HG02884 (cell line): Measurements from ENCODE around the gene PLCB4.

Experiments
- ATAC-seq: cut with Tn5 transposase; IDR thresholded peaks from one replicate; pipeline ENCODE4 v1.9.1; 2021; ENCODE audit warnings: mild to moderate bottlenecking, moderate library complexity; ENCODE audit not compliant: unreplicated experiment

The PLCB4 gene

DNA sequence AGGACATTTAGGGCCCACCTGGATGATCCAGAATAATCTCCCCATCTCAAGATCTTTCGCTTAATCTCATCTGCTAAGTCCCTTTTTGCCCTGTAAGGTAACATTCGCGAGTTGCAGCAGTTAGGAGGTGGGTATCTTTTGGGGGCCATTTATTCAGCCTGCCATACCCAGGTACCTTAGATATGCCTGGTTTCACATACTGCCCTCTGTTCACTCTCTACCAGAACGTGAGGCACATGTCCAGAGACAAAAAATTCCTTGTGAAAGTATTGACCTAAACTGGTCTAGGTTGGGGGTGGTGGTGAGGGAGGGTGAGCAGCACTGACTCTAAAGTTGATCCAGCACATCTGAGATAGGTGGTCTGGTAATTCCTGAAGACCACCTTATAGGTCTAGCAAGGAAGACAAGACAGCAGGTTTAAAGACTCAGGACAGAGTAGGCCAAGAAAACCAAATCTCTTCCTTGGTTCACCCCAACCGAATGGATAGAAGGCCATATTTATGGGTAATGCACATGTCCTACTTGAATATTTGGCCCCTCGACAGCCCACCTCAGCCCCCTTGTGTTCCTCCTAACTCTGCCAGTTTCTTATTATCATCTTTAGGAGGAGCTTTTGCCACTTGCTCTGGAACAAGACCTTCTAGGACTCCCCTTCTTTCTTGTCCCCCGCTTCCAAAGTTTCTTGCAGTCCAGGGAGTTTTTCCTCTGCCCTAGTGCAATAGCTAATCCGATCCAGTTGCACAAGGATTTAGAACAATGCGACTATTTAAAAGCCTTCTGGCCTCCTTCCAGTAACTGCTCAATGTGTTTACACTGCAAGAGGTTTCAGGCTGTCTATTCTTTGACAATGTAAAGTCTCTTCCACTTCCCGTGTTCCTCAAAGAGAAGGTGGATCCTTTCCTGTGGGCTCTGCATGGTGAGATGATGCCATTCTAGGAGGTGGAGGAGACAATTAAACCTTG is 232.5 kb downstream of the PLCB4 start:
- ATAC-seq = no peak

DNA sequence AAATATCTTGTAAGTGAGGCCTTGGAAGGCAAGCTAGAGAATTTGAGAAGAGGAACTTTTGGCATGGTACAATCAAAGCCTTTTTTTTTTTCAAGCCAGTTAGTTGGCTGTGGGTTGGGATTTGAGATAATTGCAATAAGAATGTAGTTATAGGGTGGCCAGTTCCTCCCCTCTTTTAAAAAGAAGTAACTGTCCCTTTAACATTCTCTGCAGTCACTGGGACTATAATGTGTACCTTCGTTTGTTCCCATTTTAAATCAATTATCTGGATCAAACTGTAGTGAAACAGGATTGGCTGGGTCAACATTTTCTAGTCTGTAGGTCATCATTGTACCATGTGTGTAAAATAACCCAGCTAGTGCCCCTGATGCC is 233.2 kb downstream of the PLCB4 start:
- ATAC-seq = no peak

DNA sequence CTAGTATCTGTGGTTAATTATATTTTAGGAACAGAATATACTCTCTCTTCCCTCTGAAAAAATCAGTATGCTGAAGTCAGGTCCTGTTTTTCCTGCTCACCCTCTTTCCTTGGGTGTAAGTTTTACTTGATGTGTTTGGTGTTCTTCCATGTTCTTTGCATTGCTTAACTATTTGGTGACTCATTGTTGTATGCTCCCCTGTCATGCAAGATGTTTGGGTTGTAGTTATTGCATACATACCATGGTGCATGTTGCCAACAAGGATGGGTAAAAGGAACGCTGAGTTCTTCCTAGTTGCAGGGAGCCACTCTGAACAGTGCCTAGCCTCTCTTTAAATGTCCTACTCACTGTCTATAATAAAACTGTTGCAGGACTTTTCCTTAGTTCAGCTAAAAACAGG is 237.6 kb downstream of the PLCB4 start:
- ATAC-seq = no peak

GRCh38 chr20:9308056-9308455 is 239.2 kb downstream of the PLCB4 start:
- no peak for ATAC-seq

- no peak for ATAC-seq
These were observed 242.2 kb downstream of the PLCB4 start for GRCh38 chr20:9311132-9311531.

GRCh38 chr20:9319687-9320384 is 250.9 kb downstream of the PLCB4 start:
- no peak for ATAC-seq

GRCh38 chr20:9321007-9321406 is 252.1 kb downstream of the PLCB4 start:
- no peak for ATAC-seq

- ATAC-seq = no peak
These were observed 253.8 kb downstream of the PLCB4 start for GRCh38 chr20:9322661-9323060.

GRCh38 chr20:9323622-9324021 is 254.7 kb downstream of the PLCB4 start:
- no peak for ATAC-seq

DNA sequence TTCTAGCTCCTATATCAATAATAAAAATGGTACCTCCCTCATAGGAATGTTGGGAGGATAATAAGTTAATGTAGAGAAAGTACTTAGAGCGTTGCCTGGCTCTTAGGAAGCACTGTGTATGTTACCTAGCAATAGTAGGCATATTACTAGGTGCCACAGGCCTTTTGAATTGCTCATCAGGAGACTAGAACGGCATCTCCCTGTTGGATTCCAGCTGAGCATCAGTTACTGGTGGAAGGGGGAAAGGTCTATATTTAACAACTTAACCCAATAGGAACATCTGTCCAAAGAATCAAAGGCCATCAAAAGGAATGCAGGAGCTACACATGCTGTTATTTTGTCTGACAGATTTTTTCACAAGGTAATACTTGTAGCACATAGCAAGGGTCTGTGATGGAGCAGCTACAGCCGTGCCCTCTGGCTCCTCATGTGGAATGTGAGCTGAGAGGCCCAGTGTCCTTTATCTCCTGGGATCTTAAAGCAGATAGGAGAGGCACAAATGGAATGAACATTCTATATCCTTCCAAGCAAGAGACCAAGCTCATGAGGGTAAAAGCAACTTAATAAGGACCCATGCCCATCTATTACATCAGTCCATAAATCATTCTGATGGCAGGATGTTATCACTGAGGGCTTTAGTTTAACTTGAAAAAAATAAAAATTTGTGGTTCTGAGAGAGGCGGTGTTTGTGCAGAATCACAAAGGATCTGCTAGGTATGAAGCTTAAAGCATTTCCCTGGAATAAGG is 260.6 kb downstream of the PLCB4 start:
- no peak for ATAC-seq

DNA sequence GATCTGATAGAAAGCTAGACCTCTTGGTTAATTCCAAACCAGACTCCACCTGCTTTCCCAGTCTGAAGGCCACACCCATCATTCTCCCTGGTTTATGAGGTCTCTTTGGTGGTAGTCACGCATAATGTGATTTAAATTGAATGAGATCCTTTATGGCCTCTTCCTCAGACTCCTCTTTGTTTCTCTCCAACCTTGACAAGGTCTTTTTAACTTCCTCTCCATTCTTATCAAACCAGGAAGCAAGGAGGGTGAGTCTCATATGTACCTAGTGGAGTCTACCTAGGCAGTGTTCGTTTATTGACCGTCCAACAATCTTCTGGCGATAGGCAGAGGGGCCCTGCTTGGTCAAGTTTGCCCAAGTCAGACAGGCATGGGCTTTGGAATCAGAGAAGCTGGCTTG is 261.3 kb downstream of the PLCB4 start:
- no peak for ATAC-seq

DNA sequence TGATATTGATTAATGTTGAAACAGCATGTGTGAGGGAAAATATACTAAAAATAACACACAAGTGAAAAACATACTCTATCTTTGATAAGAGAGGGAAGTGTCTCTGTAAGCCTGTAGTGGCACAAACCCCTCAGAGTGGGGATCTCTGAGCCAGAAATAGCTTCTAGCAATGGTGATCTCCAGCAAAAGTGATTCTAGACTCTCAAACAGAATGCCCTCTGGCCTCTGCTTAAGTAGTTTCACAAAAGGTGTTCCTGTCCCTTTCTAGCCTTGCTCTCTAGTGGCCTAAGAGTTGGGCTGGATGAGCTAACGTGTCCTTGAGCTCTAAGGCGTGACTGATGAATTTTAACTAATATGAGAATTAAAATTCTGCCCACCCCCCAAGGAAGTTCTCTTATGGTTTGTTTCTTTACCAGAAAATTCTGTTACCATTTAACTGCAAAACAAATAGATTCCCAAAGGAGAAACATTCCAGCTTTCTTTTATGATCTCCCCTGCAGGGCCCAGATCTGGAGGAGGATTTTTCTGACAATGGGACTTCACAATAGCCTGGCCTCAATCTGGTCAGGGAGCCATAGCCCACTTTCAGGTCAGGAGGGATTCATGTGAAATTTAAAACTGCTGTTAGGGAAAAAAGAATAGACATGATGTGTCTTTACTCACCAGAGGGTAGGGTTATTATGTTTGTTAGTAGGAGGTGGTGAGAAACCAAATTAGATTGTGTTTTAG is 263.0 kb downstream of the PLCB4 start:
- ATAC-seq = no peak

GRCh38 chr20:9332791-9333479 is 264.0 kb downstream of the PLCB4 start:
- ATAC-seq = no peak

DNA sequence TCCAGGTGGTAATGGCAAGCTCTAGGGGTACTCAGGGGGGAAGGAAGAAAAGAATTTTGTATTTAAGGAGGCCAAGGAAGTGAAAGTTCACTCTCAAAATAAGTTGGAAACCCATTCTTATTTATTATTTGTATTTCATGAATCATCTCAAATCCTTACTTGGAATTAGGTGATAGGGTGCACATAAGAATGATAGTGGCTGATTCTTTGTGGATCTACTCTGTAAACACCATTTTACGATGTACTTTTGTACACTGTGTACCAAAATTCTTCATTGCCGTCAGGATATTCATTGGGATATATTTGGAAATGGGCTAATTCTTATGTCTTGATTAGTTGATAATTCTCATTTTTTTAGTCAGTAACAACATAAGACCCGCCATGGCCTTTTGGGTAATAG is 266.0 kb downstream of the PLCB4 start:
- no peak for ATAC-seq

GRCh38 chr20:9338101-9338500 is 269.2 kb downstream of the PLCB4 start:
- ATAC-seq = no peak

DNA sequence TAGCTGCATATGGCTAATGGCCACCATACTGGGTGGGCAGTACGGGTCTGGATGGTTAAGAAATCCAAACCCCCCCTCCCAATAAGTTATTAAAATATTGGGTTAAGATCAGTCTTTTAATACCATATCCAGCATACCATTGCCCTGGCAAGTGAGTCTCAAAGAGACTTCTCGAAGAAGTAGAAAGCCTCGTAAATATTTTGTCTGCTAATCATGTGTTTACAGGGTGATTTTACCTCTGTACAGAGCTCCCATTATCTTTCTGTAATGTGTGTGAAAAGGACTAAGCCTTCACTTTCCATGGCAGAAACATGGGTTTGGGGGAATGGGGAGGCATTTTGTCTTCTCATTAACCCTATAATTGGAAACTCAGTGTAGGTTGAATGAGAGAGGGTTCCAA is 270.8 kb downstream of the PLCB4 start:
- no peak for ATAC-seq

- ATAC-seq = no peak
These were observed 273.8 kb downstream of the PLCB4 start for GRCh38 chr20:9342651-9343050.

DNA sequence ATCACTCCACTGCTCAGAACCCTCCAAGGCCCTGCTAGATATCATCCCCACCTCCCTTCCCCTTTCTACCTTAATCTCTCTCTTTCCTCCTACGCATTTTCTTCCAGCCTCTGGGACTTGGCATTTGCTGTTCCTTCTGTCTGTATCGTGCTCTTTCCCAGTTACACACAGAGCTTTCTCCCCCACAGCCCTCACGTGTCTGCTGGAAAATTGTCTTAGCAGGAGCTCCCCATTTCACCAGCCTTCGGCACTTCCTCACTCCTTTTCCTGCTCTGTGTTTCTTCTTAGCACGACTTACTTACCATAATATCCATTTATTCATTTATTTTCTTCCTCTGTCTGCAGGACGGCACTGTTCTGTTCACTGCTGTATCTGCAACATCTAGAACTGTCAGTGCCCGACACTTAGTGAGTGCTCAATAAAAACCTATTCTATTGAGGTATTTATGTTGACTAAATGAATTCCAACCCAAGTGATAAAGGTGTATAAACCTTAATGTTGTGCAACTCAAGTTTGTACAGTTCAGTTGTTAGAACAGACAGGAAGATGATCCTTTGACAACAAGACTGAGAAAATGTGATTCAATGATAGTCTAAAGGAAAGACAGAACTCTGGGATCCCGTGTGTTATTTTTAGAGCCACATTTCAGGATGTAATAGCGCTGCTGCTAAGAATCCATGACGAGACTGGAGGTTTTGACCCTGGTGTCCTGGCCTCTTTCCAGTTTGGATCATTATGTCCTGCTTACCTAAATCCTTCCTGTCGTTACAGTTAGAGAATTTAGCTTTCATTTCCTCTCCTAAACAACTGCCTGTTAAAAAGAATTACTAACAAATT is 275.4 kb downstream of the PLCB4 start:
- no peak for ATAC-seq

DNA sequence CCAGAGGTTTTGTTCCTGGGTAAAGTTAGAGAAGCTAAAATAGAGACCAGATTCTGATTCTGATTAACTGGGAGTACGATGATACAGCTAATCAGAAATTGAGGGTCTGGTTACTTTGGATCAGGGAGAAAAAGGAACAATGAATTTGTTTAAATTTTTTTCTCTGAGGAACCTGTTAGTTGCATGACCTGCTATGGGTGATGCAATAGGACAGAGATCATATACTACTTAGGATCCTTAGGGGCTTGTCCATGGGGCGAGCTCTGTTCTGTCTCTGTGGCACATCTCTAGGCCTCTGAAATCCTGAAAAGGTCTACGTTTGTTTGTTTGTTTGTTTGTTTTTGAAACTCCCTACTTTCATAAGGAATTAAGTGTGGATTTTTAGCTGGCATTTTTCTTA is 279.4 kb downstream of the PLCB4 start:
- no peak for ATAC-seq
